Heart left ventricle (tissue), 16 donors: ENCODE results near the gene CPD. TPM values are rescaled to one million over a fixed set of nuclear protein-coding genes. Genes with fewer than 3 reads are reported as not detected.
"Not testable (repeated sequence)": the region's sequence is repeated elsewhere in the genome, so short reads cannot be mapped to it uniquely, and the experiment has no call there.

Experiments
- ATAC-seq, 4 donors: fragments of 200-7000 bp; cut with Tn5 transposase; one replicate each; pipeline ENCODE4 v1.9.1; 2020 to 2022; ENCODE audit warnings: moderate library complexity in 4 of 4, mild to moderate bottlenecking in 3 of 4, moderate number of reproducible peaks in 1 of 4
- DNase-seq, 5 donors: peaks; one replicate each; pipeline ENCODE4 v3.0.0-alpha.2; 2020
- H3K27ac ChIP-seq, 12 donors: fragments of 200-600 bp; sonication (generic) in 4 of 12; one replicate each; pipeline versions ENCODE4 v1.5.0 to v1.8.0; 2016 to 2022; ENCODE audit warnings: mild to moderate bottlenecking in 2 of 12
- H3K27me3 ChIP-seq, 9 donors: fragments of 200-600 bp; sonication (generic) in 2 of 9; one replicate each; pipeline versions ENCODE4 v1.5.1 to v1.8.0; 2016 to 2022; ENCODE audit warnings: mild to moderate bottlenecking in 3 of 9
- H3K36me3 ChIP-seq, 9 donors: fragments of 200-600 bp; sonication (generic) in 2 of 9; one replicate each; pipeline versions ENCODE4 v1.5.0 to v1.8.0; 2018 to 2022; ENCODE audit warnings: mild to moderate bottlenecking in 2 of 9
- H3K4me1 ChIP-seq, 12 donors: fragments of 200-600 bp; sonication (generic) in 4 of 12; one replicate each; pipeline versions ENCODE4 v1.5.0 to v1.8.0; 2016 to 2022; ENCODE audit warnings: mild to moderate bottlenecking in 3 of 12
- H3K4me3 ChIP-seq, 12 donors: fragments of 200-600 bp; sonication (generic) in 4 of 12; one replicate each; pipeline versions ENCODE4 v1.5.0 to v1.8.0; 2017 to 2022; ENCODE audit warnings: mild to moderate bottlenecking in 9 of 12, moderate library complexity in 4 of 12
- H3K9me3 ChIP-seq, 12 donors: fragments of 200-600 bp; sonication (generic) in 4 of 12; one replicate each; pipeline versions ENCODE4 v1.5.0 to v1.8.0; 2016 to 2022; ENCODE audit warnings: mild to moderate bottlenecking in 1 of 12
- POLR2A ChIP-seq, 2 donors: fragments of 450-650 bp; IDR thresholded peaks; one replicate each; pipeline ENCODE4 v1.6.1; 2017; ENCODE audit warnings: antibody characterized with exemption in 2 of 2, mild to moderate bottlenecking in 2 of 2, moderate library complexity in 2 of 2
- WGBS, 4 donors: extraction: QIAGEN DNeasy Blood & Tissue Kit in 2 of 4; methylation state at CpG; one replicate each; pipeline versions ENCODE4 v1.1.5 to v1.1.7; 2013 to 2018; 5-methylcytosine and 5-hydroxymethylcytosine counted together
- intact Hi-C, 10 donors: fragments of 100-400 bp; cut with DNase I; formaldehyde crosslinking; loops; one replicate each; pipeline versions ENCODE4 v1.11.1 to v1.14.2; 2022
- polyA plus RNA-seq, 2 donors: library from polyadenylated mRNA; stranded (reverse); fragments of 200-250 nt; gene quantifications; one replicate each; pipeline ENCODE4 v1.2.3, GENCODE V29; 2013
- total RNA-seq, 9 donors: library from RNA; depleted of rRNA in 2 of 9; stranded (reverse); fragments of >200 nt in 2 of 9; fragmentation: NEBNext Ultra II Directional in 3 of 9; extraction: Animal tissue kit (Norgen Biotek cat#: 25700) in 3 of 9; gene quantifications; one replicate each; pipeline versions ENCODE4 v1.1.0 to v1.2.4, GENCODE V29; 2016 to 2023
- TF ChIP-seq, protein P1 (sequence below), 12 donors: fragments of 200-600 bp; sonication (generic) in 4 of 12; IDR thresholded peaks; one replicate each; pipeline versions ENCODE4 v1.5.0 to v1.8.0; 2018 to 2022; ENCODE audit warnings: antibody characterized with exemption in 12 of 12, mild to moderate bottlenecking in 5 of 12
- donor health status: ischemic (EF 13 %, LVEDD 7.1; RV severe dilation, severe dysfunction).
- donor health status: healthy with polysubstance abuse.
- donor health status: DM: no; HTN: yes; CAD: no.
- donor health status: DM: no; HTN: no; CAD: no.
- donor health status: ischemic (EF 25% LVEDD 6.9; RV normal size, moderate dysfunction).
- donor health status: ischemic (EF 25% LVEDD 5.7; RV mildly dilated, moderate dysfunction).
- donor health status: healthy.
- donor health status: DM: yes; HTN: yes; CAD: no.
- donor health status: ischemic (EF 35%, LVEDD 5.7; RV mildly dilated, moderate dysfunction).
- donor health status: nonischemic (EF 11% LVEDD 7.7; RV severe dilation, severe dysfunction).
- donor health status: DM: yes; HTN: yes; CAD: no.
- donor health status: PGD.
- donor health status: ischemic (EF 29% LVEDD 5.4; RV normal size, mild dysfunction).
- donor health status: nonischemic (EF 23%, LVEDD 6.1; RV moderate dilation, normal function).

Gene CPD
- total and polyA plus RNA-seq, 11 donors, result 3.6 to 54.2 (median 31.8) TPM

DNA sequence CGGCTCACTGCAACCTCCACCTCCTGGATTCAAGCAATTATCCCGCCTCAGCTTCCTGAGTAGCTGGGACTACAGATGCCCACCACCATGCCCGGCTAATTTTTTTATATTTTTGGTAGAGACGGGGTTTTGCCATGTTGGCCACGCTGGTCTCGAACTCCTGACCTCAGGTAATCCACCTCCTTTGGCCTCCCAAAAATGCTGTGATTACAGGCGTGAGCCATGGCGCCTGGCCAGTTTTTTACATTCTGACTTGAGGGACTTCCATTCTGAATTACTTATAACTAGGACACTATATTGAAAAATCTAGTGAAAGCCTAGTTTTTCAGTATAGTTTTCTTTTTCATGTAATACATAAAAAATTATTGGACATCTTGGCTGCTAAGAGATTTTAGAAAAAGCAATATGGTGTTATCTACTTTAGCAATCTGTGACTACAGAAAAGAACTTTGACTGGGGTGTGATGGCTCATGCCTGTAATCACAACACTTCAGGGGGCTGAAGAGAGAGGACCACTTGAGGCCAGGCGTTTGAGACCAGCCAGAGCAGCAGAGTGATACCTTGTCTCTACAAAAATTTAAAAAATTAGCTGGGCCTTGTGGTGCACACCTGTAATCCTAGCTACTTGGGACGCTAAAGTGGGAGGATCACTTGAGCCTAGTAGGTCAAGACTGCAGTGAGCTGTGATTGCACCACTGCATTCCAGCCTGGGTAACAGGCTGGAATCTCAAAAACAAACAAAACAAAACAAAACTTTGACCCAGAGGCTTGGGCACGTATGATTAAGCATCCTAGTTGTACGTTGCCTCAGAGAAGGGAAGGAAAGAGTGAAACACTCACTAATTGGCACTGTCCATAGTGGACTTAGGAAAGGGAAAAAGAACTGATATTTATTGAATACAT, 71.6 kb downstream of the CPD start:
- DNase-seq (no peak), ATAC-seq (no peak)
- peaks cover 0 to 8% (median 0%) of the 10 kb centered on the region in 12 donors for H3K4me1 ChIP-seq
- TF ChIP-seq, protein P1, sequence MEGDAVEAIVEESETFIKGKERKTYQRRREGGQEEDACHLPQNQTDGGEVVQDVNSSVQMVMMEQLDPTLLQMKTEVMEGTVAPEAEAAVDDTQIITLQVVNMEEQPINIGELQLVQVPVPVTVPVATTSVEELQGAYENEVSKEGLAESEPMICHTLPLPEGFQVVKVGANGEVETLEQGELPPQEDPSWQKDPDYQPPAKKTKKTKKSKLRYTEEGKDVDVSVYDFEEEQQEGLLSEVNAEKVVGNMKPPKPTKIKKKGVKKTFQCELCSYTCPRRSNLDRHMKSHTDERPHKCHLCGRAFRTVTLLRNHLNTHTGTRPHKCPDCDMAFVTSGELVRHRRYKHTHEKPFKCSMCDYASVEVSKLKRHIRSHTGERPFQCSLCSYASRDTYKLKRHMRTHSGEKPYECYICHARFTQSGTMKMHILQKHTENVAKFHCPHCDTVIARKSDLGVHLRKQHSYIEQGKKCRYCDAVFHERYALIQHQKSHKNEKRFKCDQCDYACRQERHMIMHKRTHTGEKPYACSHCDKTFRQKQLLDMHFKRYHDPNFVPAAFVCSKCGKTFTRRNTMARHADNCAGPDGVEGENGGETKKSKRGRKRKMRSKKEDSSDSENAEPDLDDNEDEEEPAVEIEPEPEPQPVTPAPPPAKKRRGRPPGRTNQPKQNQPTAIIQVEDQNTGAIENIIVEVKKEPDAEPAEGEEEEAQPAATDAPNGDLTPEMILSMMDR (IDR thresholded peaks at IDR 0.05), result no peak
- H3K27me3 ChIP-seq, result no peaks in the 10 kb centered on the region
- peaks cover 0 to 2% (median 0%) of the 10 kb centered on the region in 12 donors for H3K9me3 ChIP-seq
- peaks cover 0 to 65% (median 47%) of the 10 kb centered on the region in 9 donors for H3K36me3 ChIP-seq
- H3K27ac ChIP-seq, result no peak overlapping the region
- intact Hi-C loops, result no loop called here
- 94 to 96% (median 94%) methylated on average over 12 of the region's 12 CpGs for WGBS, 4 donors
- H3K4me3 ChIP-seq, result no peak overlapping the region

DNA sequence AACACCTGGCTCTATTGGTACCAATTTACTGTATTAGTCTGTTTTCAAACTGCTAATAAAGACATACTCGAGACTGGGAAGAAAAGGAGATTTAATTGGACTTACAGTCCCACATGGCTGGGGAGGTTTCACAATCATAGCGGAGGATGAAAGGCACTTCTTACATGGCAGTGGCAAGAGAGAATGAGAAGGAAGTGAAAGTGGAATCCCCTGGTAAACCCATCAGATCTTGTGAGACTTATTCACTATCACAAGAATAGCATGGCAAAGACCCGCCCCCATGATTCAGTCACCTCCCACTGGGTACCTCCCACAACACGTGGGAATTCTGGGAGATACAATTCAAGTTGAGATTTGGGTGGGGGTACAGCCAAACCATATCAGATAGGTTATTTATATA, 75.9 kb downstream of the CPD start:
- H3K36me3 ChIP-seq, result peaks cover 0 to 85% (median 74%) of the 10 kb centered on the region in 9 donors
- TF ChIP-seq, protein P1 (IDR thresholded peaks at IDR 0.05), result no peak
- TF ChIP-seq POLR2A (IDR thresholded peaks at IDR 0.05), result no peak
- no peak for ATAC-seq

DNA sequence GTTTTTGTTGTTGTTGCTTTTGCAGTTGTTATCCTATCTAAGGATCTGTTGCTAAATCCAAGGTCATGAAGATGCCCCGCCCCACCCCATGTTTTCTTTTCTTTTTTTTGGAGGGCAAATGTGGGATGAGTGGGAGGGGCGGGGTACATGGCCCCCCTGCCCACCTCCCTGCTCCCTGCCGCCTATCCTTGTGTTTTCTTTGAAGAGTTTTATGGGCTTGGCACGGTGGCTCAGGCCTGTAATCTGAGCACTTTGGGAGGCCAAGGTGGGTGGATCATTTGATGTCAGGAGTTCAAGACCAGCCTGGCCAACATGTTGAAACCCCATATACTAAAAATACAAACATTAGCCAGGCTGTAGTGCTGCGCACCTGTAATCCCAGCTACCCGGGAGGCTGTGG, 79.6 kb downstream of the CPD start:
- Histone ChIP-seq H3K27ac (no peak overlapping the region), H3K4me1 (no peaks in the 10 kb centered on the region), H3K4me3 (no peak overlapping the region), H3K27me3 (no peaks in the 10 kb centered on the region), H3K36me3 (peaks cover 0 to 77% (median 69%) of the 10 kb centered on the region in 9 donors), H3K9me3 (peaks cover 0 to 2% (median 0%) of the 10 kb centered on the region in 12 donors)
- intact Hi-C loops, result no loop called here
- WGBS, 4 donors, result 92 to 97% (median 96%) methylated on average over 6 of the region's 6 CpGs
- no peak for ATAC-seq
- TF ChIP-seq, protein P1 (IDR thresholded peaks at IDR 0.05), result no peak
- TF ChIP-seq POLR2A (IDR thresholded peaks at IDR 0.05), result no peak
- no peak for DNase-seq

More for the DNA sequence above, 75.9 kb downstream of the CPD start:
- no peaks in the 10 kb centered on the region for H3K27me3 ChIP-seq
- WGBS, 4 donors, result 90 to 97% (median 92%) methylated on average over 4 of the region's 4 CpGs
- intact Hi-C loops, result no loop called here
- H3K4me1 ChIP-seq, result peaks cover 0 to 2% (median 0%) of the 10 kb centered on the region in 12 donors
- H3K27ac ChIP-seq, result no peak overlapping the region
- DNase-seq, result no peak
- H3K4me3 ChIP-seq, result no peak overlapping the region
- H3K9me3 ChIP-seq, result peaks cover 0 to 2% (median 0%) of the 10 kb centered on the region in 12 donors

DNA sequence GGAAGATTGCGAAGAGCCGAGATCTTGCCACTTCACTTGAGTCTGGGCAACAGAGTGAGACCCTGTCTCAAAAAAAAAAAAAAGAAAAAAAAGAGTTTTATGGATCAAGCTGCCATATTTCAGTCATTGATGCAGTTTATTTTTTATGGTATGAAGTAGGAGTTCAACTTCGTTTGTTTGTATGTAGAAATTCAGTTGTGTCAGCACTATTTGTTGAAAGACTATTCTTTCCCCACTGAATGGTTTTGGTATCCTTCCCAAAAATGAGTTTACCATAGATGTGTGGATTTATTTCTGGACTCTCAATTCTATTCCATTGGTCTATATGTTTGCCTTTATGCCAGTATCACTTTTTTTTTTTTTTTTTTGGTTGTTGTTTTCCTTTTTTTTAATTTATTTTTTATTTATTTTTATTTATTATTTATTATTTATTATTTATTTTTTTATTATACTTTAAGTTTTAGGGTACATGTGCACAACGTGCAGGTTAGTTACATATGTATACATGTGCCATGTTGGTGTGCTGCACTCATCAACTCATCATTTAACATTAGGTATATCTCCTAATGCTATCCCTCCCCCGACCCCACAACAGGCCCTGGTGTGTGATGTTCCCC, 80.2 kb downstream of the CPD start:
- H3K9me3 ChIP-seq, H3K4me3 ChIP-seq, intact Hi-C loops, ATAC-seq, H3K4me1 ChIP-seq, H3K27me3 ChIP-seq, H3K27ac ChIP-seq, DNase-seq: not testable (repeated sequence)
- WGBS, 4 donors, result 94 to 96% (median 95%) methylated on average over 5 of the region's 5 CpGs
- peaks cover 0 to 78% (median 66%) of the 10 kb centered on the region in 9 donors for H3K36me3 ChIP-seq
